DLD1 (cell line): ENCODE data around the gene COL15A1.

Source experiments
- in situ Hi-C: cut with HindIII; loops from 2 replicates; pipeline ENCODE4 v1.10.0; 2017; ENCODE audit warnings: low sequenced_read_pairs

COL15A1 gene

GRCh38 chr9:98915599-98915998, 28.1 kb upstream of the COL15A1 start:
- in situ Hi-C loops: no loop called here

GRCh38 chr9:98916660-98917059, 27.0 kb upstream of the COL15A1 start:
- in situ Hi-C loops: no loop called here

GRCh38 chr9:98917746-98918487, 25.8 kb upstream of the COL15A1 start:
- in situ Hi-C loops: no loop called here

GRCh38 chr9:98921732-98922131, 22.0 kb upstream of the COL15A1 start:
- in situ Hi-C loops: no loop called here

GRCh38 chr9:98922721-98923435, 20.8 kb upstream of the COL15A1 start:
- in situ Hi-C loops: no loop called here

GRCh38 chr9:98923451-98924123, 20.1 kb upstream of the COL15A1 start:
- in situ Hi-C loops: no loop called here

- in situ Hi-C loops: no loop called here
Observed at GRCh38 chr9:98924946-98925820, 18.5 kb upstream of the COL15A1 start.

GRCh38 chr9:98925956-98926355, 17.8 kb upstream of the COL15A1 start:
- in situ Hi-C loops: no loop called here

- in situ Hi-C loops: no loop called here
Observed at GRCh38 chr9:98927724-98928123, 16.0 kb upstream of the COL15A1 start.

GRCh38 chr9:98929071-98929470, 14.6 kb upstream of the COL15A1 start:
- in situ Hi-C loops: no loop called here

GRCh38 chr9:98929895-98930341, 13.8 kb upstream of the COL15A1 start:
- in situ Hi-C loops: no loop called here

- in situ Hi-C loops: no loop called here
Observed at GRCh38 chr9:98930792-98931191, 12.9 kb upstream of the COL15A1 start.

GRCh38 chr9:98931600-98932389, 11.9 kb upstream of the COL15A1 start:
- in situ Hi-C loops: no loop called here

GRCh38 chr9:98933185-98933584, 10.5 kb upstream of the COL15A1 start:
- in situ Hi-C loops: no loop called here

- in situ Hi-C loops: no loop called here
Observed at GRCh38 chr9:98933890-98934289, 9.8 kb upstream of the COL15A1 start.

GRCh38 chr9:98935071-98935505, 8.6 kb upstream of the COL15A1 start:
- in situ Hi-C loops: no loop called here

GRCh38 chr9:98940276-98940675, 3.4 kb upstream of the COL15A1 start:
- in situ Hi-C loops: no loop called here

GRCh38 chr9:98941946-98942523, 1.7 kb upstream of the COL15A1 start:
- in situ Hi-C loops: no loop called here

- in situ Hi-C loops: no loop called here
Observed at GRCh38 chr9:98942906-98943681, 613 bp upstream of the COL15A1 start.
